ENCODE data around the gene GLT8D1. TPM values are rescaled to one million over a fixed set of nuclear protein-coding genes. Genes with fewer than 3 reads are reported as not detected.

The GLT8D1 gene
- total RNA-seq, 2 experiments from 2014 or later: 24.5 to 25.4 TPM

- DNase-seq: no peak
- intact Hi-C loops (cut with micrococcal nuclease): loop anchor here (1.0 kb wide), 2 partner anchors 10 to 20 kb away; partner anchors contain the start of gene PBRM1
- CTCF ChIA-PET: interaction anchor here (0.6 kb wide), 1 partner anchor 190 kb away, joined by 4 read pairs; no protein-coding TSS in a partner anchor
Measured at GRCh38 chr3:52705438-52705687, 228 bp downstream of the GLT8D1 start.

GRCh38 chr3:52704611-52705437 lies 767 bp downstream of the GLT8D1 start:
- peaks cover 27% of the 10 kb centered on the region for H3K4me1 Mint-ChIP-seq (ENCODE audit: low read depth)
- DNase-seq: peak; percentile 29
- intact Hi-C loops (cut with micrococcal nuclease): loop anchor here (1.0 kb wide), 2 partner anchors 10 to 20 kb away; partner anchors contain the start of gene PBRM1
- H3K36me3 Mint-ChIP-seq (ENCODE audit: low read depth): peaks cover 8% of the 10 kb centered on the region
- H3K27ac Mint-ChIP-seq: peak overlapping the region; percentile 87
- peak overlapping the region; percentile 94 for H3K4me3 Mint-ChIP-seq
- CTCF ChIA-PET: interaction anchor here (0.6 kb wide), 1 partner anchor 190 kb away, joined by 4 read pairs; no protein-coding TSS in a partner anchor
- no peaks in the 10 kb centered on the region for H3K27me3 Mint-ChIP-seq (ENCODE audit: low read depth)
- H3K9me3 Mint-ChIP-seq: no peaks in the 10 kb centered on the region

More at GRCh38 chr3:52705438-52705687, 228 bp downstream of the GLT8D1 start:
- Mint-ChIP-seq H3K27me3 (ENCODE audit: low read depth) (no peaks in the 10 kb centered on the region), H3K36me3 (ENCODE audit: low read depth) (peaks cover 8% of the 10 kb centered on the region), H3K9me3 (no peaks in the 10 kb centered on the region), H3K4me1 (ENCODE audit: low read depth) (peaks cover 31% of the 10 kb centered on the region), H3K4me3 (peak overlapping the region; percentile 94), H3K27ac (peak overlapping the region; percentile 87)

GRCh38 chr3:52703341-52703740 lies 2.2 kb downstream of the GLT8D1 start:
- H3K4me1 Mint-ChIP-seq (ENCODE audit: low read depth): peaks cover 27% of the 10 kb centered on the region
- no peak overlapping the region for H3K27ac Mint-ChIP-seq
- no peaks in the 10 kb centered on the region for H3K9me3 Mint-ChIP-seq
- intact Hi-C loops (cut with micrococcal nuclease): no loop called here
- CTCF ChIA-PET: interaction anchor here (1.3 kb wide), 1 partner anchor 17 kb away, joined by 3 read pairs; no protein-coding TSS in a partner anchor
- H3K4me3 Mint-ChIP-seq: no peak overlapping the region
- H3K36me3 Mint-ChIP-seq (ENCODE audit: low read depth): peaks cover 8% of the 10 kb centered on the region
- no peaks in the 10 kb centered on the region for H3K27me3 Mint-ChIP-seq (ENCODE audit: low read depth)
- DNase-seq: no peak

GRCh38 chr3:52697632-52697965 lies 8.0 kb downstream of the GLT8D1 start:
- H3K27ac Mint-ChIP-seq: peak overlapping the region; percentile 81
- H3K36me3 Mint-ChIP-seq (ENCODE audit: low read depth): peaks cover 37% of the 10 kb centered on the region
- H3K27me3 Mint-ChIP-seq (ENCODE audit: low read depth): no peaks in the 10 kb centered on the region
- H3K4me3 Mint-ChIP-seq: no peak overlapping the region
- no peaks in the 10 kb centered on the region for H3K9me3 Mint-ChIP-seq
- peaks cover 47% of the 10 kb centered on the region for H3K4me1 Mint-ChIP-seq (ENCODE audit: low read depth)
- intact Hi-C loops (cut with micrococcal nuclease): no loop called here
- DNase-seq: no peak
- CTCF ChIA-PET: no interaction called here

- Mint-ChIP-seq H3K27me3 (ENCODE audit: low read depth) (no peaks in the 10 kb centered on the region), H3K4me3 (no peak overlapping the region), H3K27ac (peak overlapping the region; percentile 81), H3K4me1 (ENCODE audit: low read depth) (peaks cover 48% of the 10 kb centered on the region), H3K9me3 (no peaks in the 10 kb centered on the region), H3K36me3 (ENCODE audit: low read depth) (peaks cover 39% of the 10 kb centered on the region)
- CTCF ChIA-PET: no interaction called here
- DNase-seq: no peak
- intact Hi-C loops (cut with micrococcal nuclease): loop anchor here (1.0 kb wide), 1 partner anchor 11 kb away; the partner anchor contains the start of gene GNL3
Measured at GRCh38 chr3:52696830-52697631, 8.6 kb downstream of the GLT8D1 start.

GRCh38 chr3:52695798-52696671 lies 9.6 kb downstream of the GLT8D1 start:
- peaks cover 51% of the 10 kb centered on the region for H3K4me1 Mint-ChIP-seq (ENCODE audit: low read depth)
- CTCF ChIA-PET: no interaction called here
- intact Hi-C loops (cut with micrococcal nuclease): loop anchor here (1.0 kb wide), 2 partner anchors 9 to 10 kb away; partner anchors contain the start of genes GLT8D1 and GNL3
- no peaks in the 10 kb centered on the region for H3K9me3 Mint-ChIP-seq
- no peak for DNase-seq
- peaks cover 46% of the 10 kb centered on the region for H3K36me3 Mint-ChIP-seq (ENCODE audit: low read depth)
- H3K4me3 Mint-ChIP-seq: no peak overlapping the region
- no peaks in the 10 kb centered on the region for H3K27me3 Mint-ChIP-seq (ENCODE audit: low read depth)
- peak overlapping the region; percentile 81 for H3K27ac Mint-ChIP-seq

GRCh38 chr3:52694528-52695189 lies 10.9 kb downstream of the GLT8D1 start:
- Mint-ChIP-seq H3K4me1 (ENCODE audit: low read depth) (peaks cover 62% of the 10 kb centered on the region), H3K36me3 (ENCODE audit: low read depth) (peaks cover 59% of the 10 kb centered on the region), H3K9me3 (no peaks in the 10 kb centered on the region), H3K27me3 (ENCODE audit: low read depth) (no peaks in the 10 kb centered on the region), H3K4me3 (no peak overlapping the region), H3K27ac (peak overlapping the region; percentile 44)
- no peak for DNase-seq
- intact Hi-C loops (cut with micrococcal nuclease): loop anchor here (1.0 kb wide), 1 partner anchor 11 kb away; the partner anchor contains the start of gene GLT8D1
- CTCF ChIA-PET: interaction anchor here (0.8 kb wide), 1 partner anchor 67 kb away, joined by 4 read pairs; no protein-coding TSS in a partner anchor

GRCh38 chr3:52693071-52693470 lies 12.5 kb downstream of the GLT8D1 start:
- H3K27ac Mint-ChIP-seq: peak overlapping the region; percentile 68
- H3K4me3 Mint-ChIP-seq: no peak overlapping the region
- peaks cover 74% of the 10 kb centered on the region for H3K4me1 Mint-ChIP-seq (ENCODE audit: low read depth)
- no peak for DNase-seq
- peaks cover 72% of the 10 kb centered on the region for H3K36me3 Mint-ChIP-seq (ENCODE audit: low read depth)
- H3K27me3 Mint-ChIP-seq (ENCODE audit: low read depth): no peaks in the 10 kb centered on the region
- H3K9me3 Mint-ChIP-seq: no peaks in the 10 kb centered on the region
- CTCF ChIA-PET: interaction anchor here (1.2 to 1.6 kb wide), 2 partner anchors 9 to 21 kb away, joined by 3 read pairs; no protein-coding TSS in a partner anchor
- intact Hi-C loops (cut with micrococcal nuclease): no loop called here

GRCh38 chr3:52690560-52690959 lies 15.0 kb downstream of the GLT8D1 start:
- Mint-ChIP-seq H3K9me3 (no peaks in the 10 kb centered on the region), H3K4me1 (ENCODE audit: low read depth) (peaks cover 64% of the 10 kb centered on the region), H3K27ac (peak overlapping the region; percentile 91), H3K36me3 (ENCODE audit: low read depth) (peaks cover 81% of the 10 kb centered on the region), H3K4me3 (no peak overlapping the region), H3K27me3 (ENCODE audit: low read depth) (no peaks in the 10 kb centered on the region)
- intact Hi-C loops (cut with micrococcal nuclease): no loop called here
- no peak for DNase-seq
- CTCF ChIA-PET: no interaction called here

GRCh38 chr3:52689151-52689550 lies 16.4 kb downstream of the GLT8D1 start:
- intact Hi-C loops (cut with micrococcal nuclease): loop anchor here (5.0 to 10.0 kb wide), 4 partner anchors 208 to 694 kb away; partner anchors contain the start of genes DUSP7, RPL29 and STIMATE
- H3K27ac Mint-ChIP-seq: peak overlapping the region; percentile 91
- H3K4me1 Mint-ChIP-seq (ENCODE audit: low read depth): peaks cover 67% of the 10 kb centered on the region
- no peak for DNase-seq
- CTCF ChIA-PET: no interaction called here
- H3K36me3 Mint-ChIP-seq (ENCODE audit: low read depth): peaks cover 77% of the 10 kb centered on the region
- no peaks in the 10 kb centered on the region for H3K9me3 Mint-ChIP-seq
- H3K4me3 Mint-ChIP-seq: no peak overlapping the region
- no peaks in the 10 kb centered on the region for H3K27me3 Mint-ChIP-seq (ENCODE audit: low read depth)

GRCh38 chr3:52688266-52688665 lies 17.3 kb downstream of the GLT8D1 start:
- Mint-ChIP-seq H3K9me3 (no peaks in the 10 kb centered on the region), H3K4me1 (ENCODE audit: low read depth) (peaks cover 68% of the 10 kb centered on the region), H3K27me3 (ENCODE audit: low read depth) (no peaks in the 10 kb centered on the region), H3K4me3 (peak overlapping the region; percentile 90), H3K27ac (peak overlapping the region; percentile 91), H3K36me3 (ENCODE audit: low read depth) (peaks cover 70% of the 10 kb centered on the region)
- intact Hi-C loops (cut with micrococcal nuclease): loop anchor here (5.0 to 10.0 kb wide), 4 partner anchors 209 to 693 kb away; partner anchors contain the start of genes DUSP7, RPL29 and STIMATE
- CTCF ChIA-PET: interaction anchor here (0.7 kb wide), 1 partner anchor 250 kb away, joined by 4 read pairs; no protein-coding TSS in a partner anchor
- DNase-seq: no peak
